ENCODE measurements around the gene SLC37A1. TPM values are rescaled to one million over a fixed set of nuclear protein-coding genes. Genes with fewer than 3 reads are reported as not detected.

SLC37A1 gene
- total RNA-seq, 2 donors from 2014 or later, result 22.7 to 47.0 TPM

DNA sequence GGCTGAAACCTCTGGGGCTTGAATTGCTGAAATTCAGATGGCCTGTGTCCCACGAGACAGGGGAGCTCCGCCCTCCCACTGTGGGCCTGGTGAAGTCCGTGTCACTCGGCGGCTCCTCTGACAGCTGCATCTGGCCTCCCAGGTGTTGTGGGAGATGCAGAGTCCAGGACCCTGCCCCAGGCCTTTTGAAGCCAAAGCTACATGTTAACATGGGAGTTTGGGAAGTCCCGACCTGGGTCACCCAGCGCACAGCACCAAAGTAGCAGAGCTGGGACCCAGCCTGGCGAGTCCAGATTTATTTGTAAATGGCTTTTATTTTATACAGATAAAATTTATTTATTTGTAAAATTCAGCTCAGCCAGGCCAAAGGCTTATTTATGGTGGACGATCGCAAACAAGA lies 28.9 kb downstream of the SLC37A1 start:
- 93% methylated on average over 7 to 9 of the region's 10 CpGs for WGBS, 2 experiments (ENCODE audit: insufficient coverage in 1 of 2, insufficient read length in 1 of 2)
- no peaks in the 10 kb centered on the region for H3K9me3 Mint-ChIP-seq
- H3K4me3 Mint-ChIP-seq, result no peak overlapping the region
- peaks cover 9% of the 10 kb centered on the region for H3K36me3 ChIP-seq (ENCODE audit: control insufficient read depth, insufficient read depth, low read length)
- H3K9me3 ChIP-seq (ENCODE audit: control insufficient read depth, low read length), result no peaks in the 10 kb centered on the region
- H3K27ac ChIP-seq (ENCODE audit: low read depth, low read length), result no peak overlapping the region
- H3K4me1 ChIP-seq (ENCODE audit: control insufficient read depth, insufficient read depth, low read length), result no peaks in the 10 kb centered on the region
- H3K4me1 Mint-ChIP-seq, result peaks cover 28% of the 10 kb centered on the region
- DNase-seq, result no peak
- no peak overlapping the region for H3K4me3 ChIP-seq (ENCODE audit: low read length)
- no peak overlapping the region for H3K9ac ChIP-seq (ENCODE audit: extremely low read depth, low read length, poor library complexity, severe bottlenecking)
- no peak overlapping the region for H3K27ac Mint-ChIP-seq
- TF ChIP-seq, protein P1, sequence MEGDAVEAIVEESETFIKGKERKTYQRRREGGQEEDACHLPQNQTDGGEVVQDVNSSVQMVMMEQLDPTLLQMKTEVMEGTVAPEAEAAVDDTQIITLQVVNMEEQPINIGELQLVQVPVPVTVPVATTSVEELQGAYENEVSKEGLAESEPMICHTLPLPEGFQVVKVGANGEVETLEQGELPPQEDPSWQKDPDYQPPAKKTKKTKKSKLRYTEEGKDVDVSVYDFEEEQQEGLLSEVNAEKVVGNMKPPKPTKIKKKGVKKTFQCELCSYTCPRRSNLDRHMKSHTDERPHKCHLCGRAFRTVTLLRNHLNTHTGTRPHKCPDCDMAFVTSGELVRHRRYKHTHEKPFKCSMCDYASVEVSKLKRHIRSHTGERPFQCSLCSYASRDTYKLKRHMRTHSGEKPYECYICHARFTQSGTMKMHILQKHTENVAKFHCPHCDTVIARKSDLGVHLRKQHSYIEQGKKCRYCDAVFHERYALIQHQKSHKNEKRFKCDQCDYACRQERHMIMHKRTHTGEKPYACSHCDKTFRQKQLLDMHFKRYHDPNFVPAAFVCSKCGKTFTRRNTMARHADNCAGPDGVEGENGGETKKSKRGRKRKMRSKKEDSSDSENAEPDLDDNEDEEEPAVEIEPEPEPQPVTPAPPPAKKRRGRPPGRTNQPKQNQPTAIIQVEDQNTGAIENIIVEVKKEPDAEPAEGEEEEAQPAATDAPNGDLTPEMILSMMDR (conservative IDR thresholded peaks at IDR 0.05), result no peak
- H3K27me3 Mint-ChIP-seq (ENCODE audit: insufficient read depth), result no peaks in the 10 kb centered on the region
- H3K27me3 ChIP-seq (ENCODE audit: control insufficient read depth, insufficient read depth, low read length, poor library complexity, severe bottlenecking), result no peaks in the 10 kb centered on the region
- peaks cover 70% of the 10 kb centered on the region for H3K36me3 Mint-ChIP-seq (ENCODE audit: low read depth)

DNA sequence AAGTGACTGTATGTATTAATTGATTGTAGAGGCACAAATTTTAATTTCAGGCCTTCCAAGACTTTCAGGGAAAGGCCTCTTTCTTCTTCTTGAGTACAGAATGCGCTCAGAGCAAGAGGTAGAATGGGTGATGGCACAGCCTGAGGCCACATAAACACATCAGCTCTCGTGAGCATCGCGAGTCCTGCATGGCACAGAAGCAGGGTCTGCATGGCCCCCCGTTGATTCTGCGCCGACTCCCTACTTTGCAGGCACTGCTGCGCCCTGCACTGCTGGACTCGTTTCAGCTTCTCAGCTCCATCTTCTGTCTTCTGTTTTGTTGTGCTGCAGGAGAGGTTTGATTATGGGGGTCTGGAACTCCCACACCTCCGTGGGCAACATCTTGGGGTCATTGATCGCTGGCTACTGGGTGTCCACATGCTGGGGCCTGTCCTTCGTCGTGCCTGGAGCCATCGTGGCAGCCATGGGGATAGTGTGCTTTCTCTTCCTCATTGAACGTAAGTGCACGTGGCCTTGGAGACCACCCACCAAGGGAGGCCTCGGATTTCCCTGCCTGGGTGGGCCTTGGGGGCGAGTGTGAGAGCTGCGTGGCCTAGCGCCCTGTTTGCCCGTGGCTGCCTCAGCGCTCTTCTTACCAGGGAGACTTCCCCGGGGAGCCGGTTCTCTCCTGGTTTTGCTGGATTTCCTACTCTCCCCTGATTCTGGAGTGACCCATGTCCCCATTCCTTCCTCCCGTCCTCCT lies 29.6 kb downstream of the SLC37A1 start:
- no peaks in the 10 kb centered on the region for H3K4me1 ChIP-seq (ENCODE audit: control insufficient read depth, insufficient read depth, low read length)
- peaks cover 21% of the 10 kb centered on the region for H3K4me1 Mint-ChIP-seq
- no peak overlapping the region for H3K27ac ChIP-seq (ENCODE audit: low read depth, low read length)
- TF ChIP-seq, protein P1 (conservative IDR thresholded peaks at IDR 0.05), result no peak
- H3K36me3 ChIP-seq (ENCODE audit: control insufficient read depth, insufficient read depth, low read length), result peaks cover 9% of the 10 kb centered on the region
- DNase-seq, result no peak
- H3K27ac Mint-ChIP-seq, result no peak overlapping the region
- H3K9me3 Mint-ChIP-seq, result no peaks in the 10 kb centered on the region
- H3K4me3 Mint-ChIP-seq, result no peak overlapping the region
- WGBS, 2 experiments (ENCODE audit: insufficient coverage in 1 of 2, insufficient read length in 1 of 2), result 91 to 96% methylated on average over 13 to 25 of the region's 25 CpGs
- H3K36me3 Mint-ChIP-seq (ENCODE audit: low read depth), result peaks cover 77% of the 10 kb centered on the region
- H3K4me3 ChIP-seq (ENCODE audit: low read length), result no peak overlapping the region
- H3K27me3 ChIP-seq (ENCODE audit: control insufficient read depth, insufficient read depth, low read length, poor library complexity, severe bottlenecking), result no peaks in the 10 kb centered on the region
- H3K9ac ChIP-seq (ENCODE audit: extremely low read depth, low read length, poor library complexity, severe bottlenecking), result no peak overlapping the region
- H3K9me3 ChIP-seq (ENCODE audit: control insufficient read depth, low read length), result no peaks in the 10 kb centered on the region
- no peaks in the 10 kb centered on the region for H3K27me3 Mint-ChIP-seq (ENCODE audit: insufficient read depth)

DNA sequence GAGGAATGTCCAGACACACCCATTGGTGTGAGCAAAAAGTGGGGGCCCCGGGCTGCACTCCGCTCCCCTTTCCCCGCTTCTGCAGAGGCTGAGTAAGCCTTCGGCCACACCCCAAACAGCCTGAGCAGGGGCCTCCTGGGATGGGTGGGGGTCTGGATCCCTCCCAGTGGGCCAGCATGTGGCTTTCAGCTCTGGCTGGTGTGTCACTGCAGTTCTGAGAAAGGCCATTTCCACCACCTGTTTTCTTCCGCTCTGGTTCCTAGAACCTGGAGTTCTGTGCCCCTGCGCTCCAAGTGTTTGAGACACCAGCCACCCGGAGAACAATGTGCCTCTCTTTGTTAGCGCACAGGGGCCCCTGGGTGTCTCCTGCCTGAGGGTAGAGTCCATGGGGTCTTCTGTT lies 30.9 kb downstream of the SLC37A1 start:
- Mint-ChIP-seq H3K27me3 (ENCODE audit: insufficient read depth) (no peaks in the 10 kb centered on the region), H3K27ac (peak overlapping the region; percentile 56), H3K36me3 (ENCODE audit: low read depth) (peaks cover 87% of the 10 kb centered on the region), H3K4me1 (peaks cover 9% of the 10 kb centered on the region), H3K4me3 (no peak overlapping the region), H3K9me3 (no peaks in the 10 kb centered on the region)
- Histone ChIP-seq H3K9me3 (ENCODE audit: control insufficient read depth, low read length) (no peaks in the 10 kb centered on the region), H3K27ac (ENCODE audit: low read depth, low read length) (no peak overlapping the region), H3K4me3 (ENCODE audit: low read length) (no peak overlapping the region), H3K27me3 (ENCODE audit: control insufficient read depth, insufficient read depth, low read length, poor library complexity, severe bottlenecking) (no peaks in the 10 kb centered on the region), H3K4me1 (ENCODE audit: control insufficient read depth, insufficient read depth, low read length) (no peaks in the 10 kb centered on the region), H3K36me3 (ENCODE audit: control insufficient read depth, insufficient read depth, low read length) (peaks cover 9% of the 10 kb centered on the region), H3K9ac (ENCODE audit: extremely low read depth, low read length, poor library complexity, severe bottlenecking) (no peak overlapping the region)
- DNase-seq, result no peak
- 95 to 100% methylated on average over 4 to 8 of the region's 8 CpGs for WGBS, 2 experiments (ENCODE audit: insufficient coverage in 1 of 2, insufficient read length in 1 of 2)
- TF ChIP-seq, protein P1 (conservative IDR thresholded peaks at IDR 0.05), result no peak
